Activated CD8-positive, alpha-beta T cell treated with anti-CD3 and anti-CD28 coated beads for 36 hours (primary cell): ENCODE results near the gene TRAPPC2L. TPM values are rescaled to one million over a fixed set of nuclear protein-coding genes. Genes with fewer than 3 reads are reported as not detected.

Experiments
- ATAC-seq: fragments of 200-7000 bp; cut with Tn5 transposase; one replicate; pipeline ENCODE4 v1.10.0; 2021; ENCODE audit warnings: mild to moderate bottlenecking, moderate library complexity
- CTCF ChIA-PET: fragments of 350-600 bp; sonication (Branson Sonifier 250); formaldehyde crosslinking; loops from one replicate; lab custom pipeline; 2021; ENCODE audit warnings: antibody characterized with exemption; lab: Charles Lee
- POLR2A ChIA-PET: fragments of 350-600 bp; sonication (Branson Sonifier 250); formaldehyde crosslinking; loops from one replicate; lab custom pipeline; 2021; ENCODE audit warnings: antibody characterized with exemption; lab: Charles Lee
- DNase-seq: peaks from one replicate; pipeline ENCODE4 v3.0.0-alpha.2; 2020
- H3K27ac Mint-ChIP-seq: one replicate; pipeline ENCODE4 v1.8.0; 2021; ENCODE audit warnings: mild to moderate bottlenecking, mixed read lengths
- H3K27me3 Mint-ChIP-seq: one replicate; pipeline ENCODE4 v1.8.0; 2021; ENCODE audit warnings: mixed read lengths
- H3K36me3 Mint-ChIP-seq: one replicate; pipeline ENCODE4 v1.8.0; 2021; ENCODE audit warnings: low read depth, mixed read lengths
- H3K4me1 Mint-ChIP-seq: one replicate; pipeline ENCODE4 v1.8.0; 2021; ENCODE audit warnings: low read depth, mixed read lengths
- H3K4me3 Mint-ChIP-seq: one replicate; pipeline ENCODE4 v1.8.0; 2021; ENCODE audit warnings: mild to moderate bottlenecking, moderate library complexity, mixed read lengths
- H3K9me3 Mint-ChIP-seq: one replicate; pipeline ENCODE4 v1.8.0; 2021; ENCODE audit warnings: mixed read lengths
- CTCF ChIP-seq: fragments of 200-600 bp; IDR thresholded peaks from one replicate; pipeline ENCODE4 v1.8.0; 2022; ENCODE audit warnings: antibody characterized with exemption, mild to moderate bottlenecking
- intact Hi-C: fragments of 100-400 bp; cut with micrococcal nuclease; formaldehyde crosslinking; loops from one replicate; pipeline ENCODE4 v1.10.0; 2022
- total RNA-seq, 2 experiments: library from RNA; stranded (reverse); gene quantifications; one replicate each; pipeline ENCODE4 v1.2.3, GENCODE V29; 2021

Gene TRAPPC2L
- total RNA-seq, 2 experiments from 2014 or later: 56.4 to 61.9 TPM

GRCh38 chr16:88841521-88842307 is 15.2 kb upstream of the TRAPPC2L start:
- Mint-ChIP-seq H3K4me1 (no peaks in the 10 kb centered on the region), H3K27ac (no peak overlapping the region), H3K27me3 (no peaks in the 10 kb centered on the region), H3K36me3 (no peaks in the 10 kb centered on the region), H3K4me3 (no peak overlapping the region), H3K9me3 (no peaks in the 10 kb centered on the region)
- CTCF ChIA-PET: interaction anchor here (1.1 to 1.5 kb wide), 2 partner anchors 17 to 26 kb away, joined by 3 to 4 read pairs; no protein-coding TSS in a partner anchor
- POLR2A ChIA-PET: no interaction called here
- DNase-seq: no peak
- intact Hi-C loops: loop anchor here (10.0 kb wide), 1 partner anchor 63 kb away; no protein-coding TSS in a partner anchor
- no peak for TF ChIP-seq CTCF
- ATAC-seq: no peak

DNA sequence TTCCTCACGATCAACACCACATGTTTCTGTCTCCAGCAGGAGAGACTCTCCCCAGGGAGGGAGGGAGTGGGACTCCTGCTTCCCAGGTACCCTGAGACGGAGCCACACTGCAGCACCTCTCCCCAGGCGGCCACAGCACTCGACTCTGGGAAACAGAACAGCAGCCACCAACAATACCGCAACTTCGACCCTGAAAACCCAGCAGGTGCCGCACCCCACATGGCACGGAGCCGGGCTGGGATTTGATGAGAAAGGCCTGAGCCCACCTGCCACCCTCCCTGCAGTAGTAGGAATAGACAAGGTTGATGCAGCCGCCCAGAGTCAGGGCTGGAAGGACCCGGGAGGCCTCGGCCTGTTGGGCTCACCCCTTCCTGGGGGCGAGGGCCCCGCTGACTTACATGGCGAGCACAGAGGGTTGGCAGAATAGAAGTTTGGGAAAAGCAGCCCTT is 14.6 kb upstream of the TRAPPC2L start:
- H3K27ac Mint-ChIP-seq: no peak overlapping the region
- intact Hi-C loops: loop anchor here (10.0 kb wide), 1 partner anchor 62 kb away; no protein-coding TSS in a partner anchor
- no peak for TF ChIP-seq CTCF
- no peaks in the 10 kb centered on the region for H3K9me3 Mint-ChIP-seq
- H3K4me3 Mint-ChIP-seq: no peak overlapping the region
- H3K36me3 Mint-ChIP-seq: no peaks in the 10 kb centered on the region
- H3K27me3 Mint-ChIP-seq: no peaks in the 10 kb centered on the region
- DNase-seq (no peak), ATAC-seq (no peak)
- H3K4me1 Mint-ChIP-seq: no peaks in the 10 kb centered on the region
- CTCF ChIA-PET: no interaction called here
- POLR2A ChIA-PET: no interaction called here

DNA sequence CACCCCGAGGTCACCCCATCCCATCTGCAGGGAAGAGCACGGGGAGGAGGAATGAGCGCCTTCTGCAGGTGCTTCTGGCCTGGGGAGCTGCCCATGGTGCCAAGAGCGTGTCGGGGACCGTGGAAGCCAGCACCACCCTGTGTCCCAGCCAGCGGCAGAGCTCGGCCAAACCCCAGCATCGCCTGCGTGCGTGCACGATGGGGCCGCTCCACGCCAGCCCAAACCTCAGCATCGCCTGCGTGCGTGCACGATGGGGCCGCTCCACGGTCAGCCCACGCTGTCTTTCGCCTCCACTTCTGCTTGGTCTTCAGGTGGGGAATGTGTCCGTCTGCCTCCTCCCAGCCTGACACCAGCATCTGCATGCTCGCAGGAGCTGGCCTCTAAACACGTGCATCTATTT is 14.1 kb upstream of the TRAPPC2L start:
- no peaks in the 10 kb centered on the region for H3K27me3 Mint-ChIP-seq
- intact Hi-C loops: loop anchor here (10.0 kb wide), 1 partner anchor 62 kb away; no protein-coding TSS in a partner anchor
- POLR2A ChIA-PET: interaction anchor here (1.2 kb wide), 1 partner anchor 15 kb away, joined by 3 read pairs; no protein-coding TSS in a partner anchor
- no peaks in the 10 kb centered on the region for H3K4me1 Mint-ChIP-seq
- H3K9me3 Mint-ChIP-seq: no peaks in the 10 kb centered on the region
- TF ChIP-seq CTCF: no peak
- no peak for ATAC-seq
- no peak overlapping the region for H3K4me3 Mint-ChIP-seq
- CTCF ChIA-PET: no interaction called here
- no peak overlapping the region for H3K27ac Mint-ChIP-seq
- H3K36me3 Mint-ChIP-seq: no peaks in the 10 kb centered on the region
- DNase-seq: no peak

DNA sequence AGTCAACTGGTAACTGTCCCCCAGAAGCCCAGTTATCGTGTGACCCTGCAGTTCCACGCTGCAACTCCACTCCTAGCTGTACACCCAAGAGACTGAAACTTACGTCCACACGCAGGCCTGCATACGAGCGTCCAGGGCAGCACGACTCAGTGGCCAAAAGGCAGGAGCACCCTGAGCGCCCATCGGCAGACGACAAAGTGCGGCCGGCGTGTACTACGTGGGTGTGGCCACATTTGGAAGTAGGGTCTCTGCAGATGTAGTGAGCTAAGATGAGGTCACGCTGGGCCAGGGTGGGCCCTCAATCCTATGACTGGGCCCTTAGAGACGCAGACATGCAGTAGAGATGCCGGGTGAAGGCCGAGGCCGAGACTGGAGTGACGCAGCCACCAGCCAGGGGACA is 13.7 kb upstream of the TRAPPC2L start:
- Mint-ChIP-seq H3K4me1 (no peaks in the 10 kb centered on the region), H3K36me3 (no peaks in the 10 kb centered on the region), H3K9me3 (no peaks in the 10 kb centered on the region), H3K27ac (no peak overlapping the region), H3K27me3 (no peaks in the 10 kb centered on the region), H3K4me3 (no peak overlapping the region)
- DNase-seq (no peak), ATAC-seq (no peak)
- ChIA-PET POLR2A (interaction anchor here (1.2 kb wide), 1 partner anchor 14 kb away, joined by 3 read pairs; no protein-coding TSS in a partner anchor), CTCF (no interaction called here)
- TF ChIP-seq CTCF: no peak
- intact Hi-C loops: loop anchor here (10.0 kb wide), 1 partner anchor 62 kb away; no protein-coding TSS in a partner anchor
